GM08714 (cell line): ENCODE data around the gene RABGAP1L.
A peak's percentile ranks its signal among the peaks of the same experiment; 100 is the strongest.

Experiments
- H3K4me3 ChIP-seq: fragments of 200-500 bp; sonication (Bioruptor generic); 2 replicates; pipeline ENCODE4 v1.5.1; 2014; ENCODE audit warnings: mild to moderate bottlenecking, low read length, inconsistent platforms
- ZNF274 ChIP-seq: IDR thresholded peaks from 2 replicates; pipeline ENCODE4 v1.6.1; 2012; ENCODE audit warnings: mild to moderate bottlenecking, low read depth, low read length

The RABGAP1L gene

GRCh38 chr1:174960362-174960761 lies 801.0 kb downstream of the RABGAP1L start:
- no peak for TF ChIP-seq ZNF274
- no peak overlapping the region for H3K4me3 ChIP-seq

- H3K4me3 ChIP-seq, result no peak overlapping the region
- TF ChIP-seq ZNF274, result no peak
Measured at GRCh38 chr1:174963529-174964125, 804.3 kb downstream of the RABGAP1L start.

GRCh38 chr1:174964261-174964971 lies 805.1 kb downstream of the RABGAP1L start:
- H3K4me3 ChIP-seq, result no peak overlapping the region

GRCh38 chr1:174964972-174965361 lies 805.6 kb downstream of the RABGAP1L start:
- H3K4me3 ChIP-seq, result no peak overlapping the region
- TF ChIP-seq ZNF274, result no peak

More at GRCh38 chr1:174964261-174964971, 805.1 kb downstream of the RABGAP1L start:
- no peak for TF ChIP-seq ZNF274

- no peak overlapping the region for H3K4me3 ChIP-seq
- TF ChIP-seq ZNF274, result no peak
Measured at GRCh38 chr1:174965362-174966007, 806.2 kb downstream of the RABGAP1L start.

GRCh38 chr1:174966008-174966572 lies 806.8 kb downstream of the RABGAP1L start:
- no peak overlapping the region for H3K4me3 ChIP-seq
- no peak for TF ChIP-seq ZNF274

GRCh38 chr1:174967845-174968705 lies 808.8 kb downstream of the RABGAP1L start:
- TF ChIP-seq ZNF274, result no peak
- no peak overlapping the region for H3K4me3 ChIP-seq

- TF ChIP-seq ZNF274, result no peak
- no peak overlapping the region for H3K4me3 ChIP-seq
Measured at GRCh38 chr1:174968750-174969244, 809.5 kb downstream of the RABGAP1L start.

GRCh38 chr1:174969977-174970376 lies 810.7 kb downstream of the RABGAP1L start:
- no peak overlapping the region for H3K4me3 ChIP-seq
- no peak for TF ChIP-seq ZNF274

GRCh38 chr1:174971466-174971865 lies 812.1 kb downstream of the RABGAP1L start:
- peak overlapping the region; percentile 36; the same call in 1 of the 2 replicates for H3K4me3 ChIP-seq
- no peak for TF ChIP-seq ZNF274

- TF ChIP-seq ZNF274, result no peak
Measured at GRCh38 chr1:174971902-174972301, 812.6 kb downstream of the RABGAP1L start.

GRCh38 chr1:174974711-174975119 lies 815.4 kb downstream of the RABGAP1L start:
- TF ChIP-seq ZNF274, result no peak

More at GRCh38 chr1:174971902-174972301, 812.6 kb downstream of the RABGAP1L start:
- H3K4me3 ChIP-seq, result no peak overlapping the region

GRCh38 chr1:174975764-174976163 lies 816.4 kb downstream of the RABGAP1L start:
- no peak for TF ChIP-seq ZNF274
- H3K4me3 ChIP-seq, result no peak overlapping the region

More at GRCh38 chr1:174974711-174975119, 815.4 kb downstream of the RABGAP1L start:
- H3K4me3 ChIP-seq, result no peak overlapping the region
